SK-N-SH treated with all-trans-retinoic acid at 6 μM for 48 hours (cell line): ENCODE results near the gene NIPBL.

ENCODE experiments used
- ATAC-seq: fragments of 200-7000 bp; cut with Tn5 transposase; 3 replicates; pipeline ENCODE4 v1.9.1; 2020; ENCODE audit warnings: mild to moderate bottlenecking, moderate library complexity
- ARNTL ChIP-seq: fragments of 450-650 bp; formaldehyde crosslinking; IDR thresholded peaks from 2 replicates; pipeline ENCODE4 v1.5.0; 2020; ENCODE audit warnings: low read depth, mild to moderate bottlenecking, moderate library complexity, borderline replicate concordance
- CSDC2 ChIP-seq: fragments of 250-450 bp; sonication (Bioruptor Pico); IDR thresholded peaks from 2 replicates; pipeline ENCODE4 v1.5.0; 2020; ENCODE audit warnings: mild to moderate bottlenecking, moderate library complexity
- ESRRG ChIP-seq: fragments of 250-450 bp; sonication (Bioruptor Pico); IDR thresholded peaks from 2 replicates; pipeline ENCODE4 v1.6.1; 2021; ENCODE audit warnings: mild to moderate bottlenecking
- GLIS3 ChIP-seq: fragments of 250-450 bp; sonication (Bioruptor Pico); IDR thresholded peaks from 2 replicates; pipeline ENCODE4 v1.5.0; 2020; ENCODE audit warnings: mild to moderate bottlenecking, moderate library complexity
- ISL1 ChIP-seq: fragments of 250-450 bp; sonication (Bioruptor Pico); IDR thresholded peaks from 2 replicates; pipeline ENCODE4 v2.1.2; 2022; ENCODE audit warnings: mild to moderate bottlenecking, moderate library complexity
- PATZ1 ChIP-seq: fragments of 250-450 bp; sonication (Bioruptor Pico); IDR thresholded peaks from 2 replicates; pipeline ENCODE4 v1.8.0; 2020; ENCODE audit warnings: mild to moderate bottlenecking, moderate library complexity, borderline replicate concordance
- POU6F1 ChIP-seq: fragments of 250-450 bp; sonication (Bioruptor Pico); IDR thresholded peaks from 2 replicates; pipeline ENCODE4 v1.8.0; 2021; ENCODE audit warnings: low read depth, mild to moderate bottlenecking, moderate library complexity, borderline replicate concordance
- PPARA ChIP-seq: fragments of 250-450 bp; sonication (Bioruptor Pico); IDR thresholded peaks from 2 replicates; pipeline ENCODE4 v1.5.0; 2020; ENCODE audit warnings: mild to moderate bottlenecking, borderline replicate concordance
- RARB ChIP-seq: fragments of 250-450 bp; sonication (Bioruptor Pico); IDR thresholded peaks from 2 replicates; pipeline ENCODE4 v1.8.0; 2021; ENCODE audit warnings: mild to moderate bottlenecking, moderate library complexity
- SNAI2 ChIP-seq: fragments of 250-450 bp; sonication (Bioruptor Pico); IDR thresholded peaks from 2 replicates; pipeline ENCODE4 v1.5.0; 2020; ENCODE audit warnings: mild to moderate bottlenecking, moderate library complexity
- TOX ChIP-seq: fragments of 250-450 bp; sonication (Bioruptor Pico); IDR thresholded peaks from 2 replicates; pipeline ENCODE4 v1.8.0; 2021; ENCODE audit warnings: mild to moderate bottlenecking, moderate library complexity, borderline replicate concordance
- ZC3H10 ChIP-seq: fragments of 250-450 bp; sonication (Bioruptor Pico); IDR thresholded peaks from 2 replicates; pipeline ENCODE4 v1.5.1; 2021; ENCODE audit warnings: mild to moderate bottlenecking, moderate library complexity
- ZFP3 ChIP-seq: fragments of 250-450 bp; sonication (Bioruptor Pico); IDR thresholded peaks from 2 replicates; pipeline ENCODE4 v1.5.0; 2020; ENCODE audit warnings: mild to moderate bottlenecking, moderate library complexity
- ZFP30 ChIP-seq: fragments of 450-650 bp; formaldehyde crosslinking; IDR thresholded peaks from 2 replicates; pipeline ENCODE4 v1.5.0; 2022; ENCODE audit warnings: mild to moderate bottlenecking, moderate library complexity
- ZNF565 ChIP-seq: fragments of 450-650 bp; formaldehyde crosslinking; conservative IDR thresholded peaks from 2 replicates; pipeline ENCODE4 v1.5.0; 2020; ENCODE audit warnings: low read depth, mild to moderate bottlenecking, moderate library complexity
- ZNF70 ChIP-seq: fragments of 450-650 bp; formaldehyde crosslinking; IDR thresholded peaks from 2 replicates; pipeline ENCODE4 v1.5.0; 2020; ENCODE audit warnings: mild to moderate bottlenecking, moderate library complexity
- ZNF8 ChIP-seq: fragments of 450-650 bp; formaldehyde crosslinking; IDR thresholded peaks from 2 replicates; pipeline ENCODE4 v1.5.0; 2020; ENCODE audit warnings: mild to moderate bottlenecking, moderate library complexity
- TF ChIP-seq, protein P1 (sequence below): fragments of 250-450 bp; sonication (Bioruptor Pico); IDR thresholded peaks from 2 replicates; pipeline ENCODE4 v1.5.0; 2020; ENCODE audit warnings: mild to moderate bottlenecking, moderate library complexity
- TF ChIP-seq, protein P2 (sequence below): fragments of 250-450 bp; sonication (Bioruptor Pico); IDR thresholded peaks from 2 replicates; pipeline ENCODE4 v1.5.1; 2021; ENCODE audit warnings: mild to moderate bottlenecking, moderate library complexity
- TF ChIP-seq, protein P3 (sequence below): fragments of 250-450 bp; sonication (Bioruptor Pico); IDR thresholded peaks from 2 replicates; pipeline ENCODE4 v1.5.1; 2020; ENCODE audit warnings: low read depth, mild to moderate bottlenecking, moderate library complexity

NIPBL gene

DNA sequence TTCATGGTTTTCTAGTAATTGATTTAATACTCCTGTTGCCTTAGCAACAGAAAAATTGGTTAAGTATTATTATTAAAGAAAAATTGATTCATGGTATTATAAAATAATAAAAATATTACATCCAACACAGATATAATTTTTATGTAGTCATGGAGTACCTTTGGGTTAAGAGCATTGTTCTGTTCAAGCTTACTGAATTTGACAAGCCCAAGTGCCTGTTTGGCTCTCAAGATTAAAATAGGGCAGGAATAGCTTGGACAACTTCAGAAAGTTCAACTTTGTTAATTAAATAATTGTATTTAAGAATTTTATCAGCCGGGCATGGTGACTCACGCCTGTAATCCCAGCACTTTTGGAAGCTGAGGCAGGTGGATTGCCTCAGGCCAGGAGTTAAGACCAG is 82.0 kb downstream of the NIPBL start:
- no peak for ATAC-seq
- TF ChIP-seq ARNTL (CRISPR knock-in tag) (no peak), GLIS3 (CRISPR knock-in tag) (no peak), ZFP3 (CRISPR knock-in tag) (no peak), ZNF8 (CRISPR knock-in tag) (no peak), POU6F1 (CRISPR knock-in tag) (no peak), PATZ1 (CRISPR knock-in tag) (no peak), ZNF70 (CRISPR knock-in tag) (no peak), RARB (no peak), TOX (CRISPR knock-in tag) (no peak), ZNF565 (no peak), ISL1 (CRISPR knock-in tag) (no peak), ZFP30 (CRISPR knock-in tag) (no peak), ZC3H10 (CRISPR knock-in tag) (no peak), SNAI2 (CRISPR knock-in tag) (no peak), PPARA (no peak), CSDC2 (CRISPR knock-in tag) (no peak)
- TF ChIP-seq, protein P1, sequence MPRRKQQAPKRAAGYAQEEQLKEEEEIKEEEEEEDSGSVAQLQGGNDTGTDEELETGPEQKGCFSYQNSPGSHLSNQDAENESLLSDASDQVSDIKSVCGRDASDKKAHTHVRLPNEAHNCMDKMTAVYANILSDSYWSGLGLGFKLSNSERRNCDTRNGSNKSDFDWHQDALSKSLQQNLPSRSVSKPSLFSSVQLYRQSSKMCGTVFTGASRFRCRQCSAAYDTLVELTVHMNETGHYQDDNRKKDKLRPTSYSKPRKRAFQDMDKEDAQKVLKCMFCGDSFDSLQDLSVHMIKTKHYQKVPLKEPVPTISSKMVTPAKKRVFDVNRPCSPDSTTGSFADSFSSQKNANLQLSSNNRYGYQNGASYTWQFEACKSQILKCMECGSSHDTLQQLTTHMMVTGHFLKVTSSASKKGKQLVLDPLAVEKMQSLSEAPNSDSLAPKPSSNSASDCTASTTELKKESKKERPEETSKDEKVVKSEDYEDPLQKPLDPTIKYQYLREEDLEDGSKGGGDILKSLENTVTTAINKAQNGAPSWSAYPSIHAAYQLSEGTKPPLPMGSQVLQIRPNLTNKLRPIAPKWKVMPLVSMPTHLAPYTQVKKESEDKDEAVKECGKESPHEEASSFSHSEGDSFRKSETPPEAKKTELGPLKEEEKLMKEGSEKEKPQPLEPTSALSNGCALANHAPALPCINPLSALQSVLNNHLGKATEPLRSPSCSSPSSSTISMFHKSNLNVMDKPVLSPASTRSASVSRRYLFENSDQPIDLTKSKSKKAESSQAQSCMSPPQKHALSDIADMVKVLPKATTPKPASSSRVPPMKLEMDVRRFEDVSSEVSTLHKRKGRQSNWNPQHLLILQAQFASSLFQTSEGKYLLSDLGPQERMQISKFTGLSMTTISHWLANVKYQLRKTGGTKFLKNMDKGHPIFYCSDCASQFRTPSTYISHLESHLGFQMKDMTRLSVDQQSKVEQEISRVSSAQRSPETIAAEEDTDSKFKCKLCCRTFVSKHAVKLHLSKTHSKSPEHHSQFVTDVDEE = no peak
- TF ChIP-seq, protein P2, sequence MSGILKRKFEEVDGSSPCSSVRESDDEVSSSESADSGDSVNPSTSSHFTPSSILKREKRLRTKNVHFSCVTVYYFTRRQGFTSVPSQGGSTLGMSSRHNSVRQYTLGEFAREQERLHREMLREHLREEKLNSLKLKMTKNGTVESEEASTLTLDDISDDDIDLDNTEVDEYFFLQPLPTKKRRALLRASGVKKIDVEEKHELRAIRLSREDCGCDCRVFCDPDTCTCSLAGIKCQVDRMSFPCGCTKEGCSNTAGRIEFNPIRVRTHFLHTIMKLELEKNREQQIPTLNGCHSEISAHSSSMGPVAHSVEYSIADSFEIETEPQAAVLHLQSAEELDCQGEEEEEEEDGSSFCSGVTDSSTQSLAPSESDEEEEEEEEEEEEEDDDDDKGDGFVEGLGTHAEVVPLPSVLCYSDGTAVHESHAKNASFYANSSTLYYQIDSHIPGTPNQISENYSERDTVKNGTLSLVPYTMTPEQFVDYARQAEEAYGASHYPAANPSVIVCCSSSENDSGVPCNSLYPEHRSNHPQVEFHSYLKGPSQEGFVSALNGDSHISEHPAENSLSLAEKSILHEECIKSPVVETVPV = no peak
- TF ChIP-seq, protein P3, sequence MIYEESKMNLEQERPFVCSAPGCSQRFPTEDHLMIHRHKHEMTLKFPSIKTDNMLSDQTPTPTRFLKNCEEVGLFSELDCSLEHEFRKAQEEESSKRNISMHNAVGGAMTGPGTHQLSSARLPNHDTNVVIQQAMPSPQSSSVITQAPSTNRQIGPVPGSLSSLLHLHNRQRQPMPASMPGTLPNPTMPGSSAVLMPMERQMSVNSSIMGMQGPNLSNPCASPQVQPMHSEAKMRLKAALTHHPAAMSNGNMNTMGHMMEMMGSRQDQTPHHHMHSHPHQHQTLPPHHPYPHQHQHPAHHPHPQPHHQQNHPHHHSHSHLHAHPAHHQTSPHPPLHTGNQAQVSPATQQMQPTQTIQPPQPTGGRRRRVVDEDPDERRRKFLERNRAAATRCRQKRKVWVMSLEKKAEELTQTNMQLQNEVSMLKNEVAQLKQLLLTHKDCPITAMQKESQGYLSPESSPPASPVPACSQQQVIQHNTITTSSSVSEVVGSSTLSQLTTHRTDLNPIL (CRISPR knock-in tag) = no peak

DNA sequence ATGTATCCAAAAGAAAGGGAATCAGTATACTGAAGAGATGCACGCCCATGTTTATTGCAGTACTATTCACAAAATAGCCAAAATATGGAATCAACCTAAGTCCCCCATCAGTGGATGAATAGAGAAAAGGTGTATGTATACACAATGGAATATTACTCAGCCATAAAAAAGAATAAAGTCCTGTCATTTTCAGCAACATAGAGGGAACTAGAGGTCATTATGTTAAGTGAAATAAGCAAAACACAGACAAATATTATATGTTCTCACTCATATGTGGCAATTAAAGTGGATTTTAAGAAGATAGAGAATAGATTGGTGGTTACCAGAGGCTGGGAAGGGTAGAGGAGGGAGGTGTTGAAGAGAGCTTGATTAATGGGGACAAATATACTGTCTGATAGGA is 88.6 kb downstream of the NIPBL start:
- no peak for TF ChIP-seq ZC3H10 (CRISPR knock-in tag)
- no peak for TF ChIP-seq ZFP3 (CRISPR knock-in tag)
- no peak for TF ChIP-seq TOX (CRISPR knock-in tag)
- TF ChIP-seq, all 23 proteins: peak for 0
- ATAC-seq = no peak

- TF ChIP-seq ESRRG (CRISPR knock-in tag) (no peak), ZNF70 (CRISPR knock-in tag) (no peak)
- TF ChIP-seq, all 23 proteins: peak for 0
- ATAC-seq = no peak
Observed at GRCh38 chr5:36969700-36970395, 93.3 kb downstream of the NIPBL start.

GRCh38 chr5:36978196-36978595 is 101.6 kb downstream of the NIPBL start:
- TF ChIP-seq ISL1 (CRISPR knock-in tag) = no peak
- TF ChIP-seq ZNF70 (CRISPR knock-in tag) = no peak
- no peak for TF ChIP-seq POU6F1 (CRISPR knock-in tag)
- no peak for TF ChIP-seq ESRRG (CRISPR knock-in tag)
- no peak for ATAC-seq
